HFFc6 (cell line): ENCODE results near the gene SCTR. TPM values are rescaled to one million over a fixed set of nuclear protein-coding genes. Genes with fewer than 3 reads are reported as not detected.

ENCODE experiments used
- DNase-seq: peaks from one replicate; pipeline ENCODE4 v3.0.0-alpha.2; 2018
- H3K27ac Mint-ChIP-seq: 2 replicates; pipeline ENCODE4 v1.8.0; 2020; ENCODE audit warnings: mild to moderate bottlenecking, mixed read lengths
- H3K27me3 Mint-ChIP-seq: 2 replicates; pipeline ENCODE4 v1.8.0; 2021; ENCODE audit warnings: mild to moderate bottlenecking, moderate library complexity, mixed read lengths; ENCODE audit not compliant: insufficient read depth
- H3K36me3 Mint-ChIP-seq: 2 replicates; pipeline ENCODE4 v1.8.0; 2021; ENCODE audit warnings: low read depth, mixed read lengths
- H3K4me1 Mint-ChIP-seq: 2 replicates; pipeline ENCODE4 v1.8.0; 2020; ENCODE audit warnings: low read depth, mixed read lengths
- H3K4me3 Mint-ChIP-seq: 2 replicates; pipeline ENCODE4 v1.8.0; 2020; ENCODE audit warnings: mild to moderate bottlenecking, moderate library complexity, mixed read lengths
- H3K9me3 Mint-ChIP-seq: 2 replicates; pipeline ENCODE4 v1.8.0; 2020; ENCODE audit warnings: mild to moderate bottlenecking, mixed read lengths
- total RNA-seq, 6 experiments: library from RNA; stranded (reverse); fragmentation: NEBNext Ultra II Directional; extraction: Animal tissue kit (Norgen Biotek cat#: 25700); gene quantifications; 2 replicates in 1 of 6; 3 replicates in 5 of 6; pipeline ENCODE4 v1.2.3, GENCODE V29; 2021
- TF ChIP-seq, protein P1 (sequence below): fragments of 200-600 bp; sonication (generic); IDR thresholded peaks from 2 replicates; pipeline ENCODE4 v1.5.0; 2021; ENCODE audit warnings: antibody characterized with exemption, mild to moderate bottlenecking

Gene SCTR
- total RNA-seq, 6 experiments from 2014 or later, result not detected

DNA sequence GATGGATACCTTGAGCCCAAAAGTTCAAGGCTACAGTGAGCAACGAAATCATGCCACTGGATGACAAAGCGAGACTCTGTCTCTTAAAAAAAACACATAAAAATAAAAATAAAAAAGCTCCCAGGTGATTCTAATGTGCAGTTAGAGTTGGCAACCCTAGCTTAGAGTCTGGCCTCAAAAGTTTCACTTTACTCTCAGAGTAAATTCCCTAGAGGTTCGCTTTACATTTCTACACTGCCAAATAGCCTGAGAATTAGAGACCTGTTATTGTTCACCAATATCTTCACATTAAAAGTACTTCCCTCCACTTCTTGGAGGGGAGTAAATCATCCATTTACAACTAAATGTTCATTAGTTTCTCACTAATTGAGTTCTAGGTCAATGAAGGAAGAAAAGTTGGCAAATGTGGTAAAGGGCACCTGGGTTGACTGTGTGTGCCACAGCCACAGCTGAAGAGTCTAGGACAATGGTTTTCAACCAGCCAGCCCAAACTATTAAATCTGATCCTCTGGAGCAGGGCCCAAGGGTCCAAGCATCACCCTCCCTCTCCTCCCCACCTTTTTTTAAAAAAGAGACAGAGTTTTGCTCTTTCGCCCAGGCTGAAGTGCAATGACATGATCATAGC lies 107.9 kb downstream of the SCTR start:
- no peak for DNase-seq
- Mint-ChIP-seq H3K4me1 (no peaks in the 10 kb centered on the region), H3K36me3 (no peaks in the 10 kb centered on the region), H3K27me3 (peaks cover 10% of the 10 kb centered on the region; the same call in 1 of the 2 replicates), H3K4me3 (no peak overlapping the region), H3K27ac (no peak overlapping the region), H3K9me3 (peaks cover 4% of the 10 kb centered on the region)
- TF ChIP-seq, protein P1, sequence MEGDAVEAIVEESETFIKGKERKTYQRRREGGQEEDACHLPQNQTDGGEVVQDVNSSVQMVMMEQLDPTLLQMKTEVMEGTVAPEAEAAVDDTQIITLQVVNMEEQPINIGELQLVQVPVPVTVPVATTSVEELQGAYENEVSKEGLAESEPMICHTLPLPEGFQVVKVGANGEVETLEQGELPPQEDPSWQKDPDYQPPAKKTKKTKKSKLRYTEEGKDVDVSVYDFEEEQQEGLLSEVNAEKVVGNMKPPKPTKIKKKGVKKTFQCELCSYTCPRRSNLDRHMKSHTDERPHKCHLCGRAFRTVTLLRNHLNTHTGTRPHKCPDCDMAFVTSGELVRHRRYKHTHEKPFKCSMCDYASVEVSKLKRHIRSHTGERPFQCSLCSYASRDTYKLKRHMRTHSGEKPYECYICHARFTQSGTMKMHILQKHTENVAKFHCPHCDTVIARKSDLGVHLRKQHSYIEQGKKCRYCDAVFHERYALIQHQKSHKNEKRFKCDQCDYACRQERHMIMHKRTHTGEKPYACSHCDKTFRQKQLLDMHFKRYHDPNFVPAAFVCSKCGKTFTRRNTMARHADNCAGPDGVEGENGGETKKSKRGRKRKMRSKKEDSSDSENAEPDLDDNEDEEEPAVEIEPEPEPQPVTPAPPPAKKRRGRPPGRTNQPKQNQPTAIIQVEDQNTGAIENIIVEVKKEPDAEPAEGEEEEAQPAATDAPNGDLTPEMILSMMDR, result no peak

DNA sequence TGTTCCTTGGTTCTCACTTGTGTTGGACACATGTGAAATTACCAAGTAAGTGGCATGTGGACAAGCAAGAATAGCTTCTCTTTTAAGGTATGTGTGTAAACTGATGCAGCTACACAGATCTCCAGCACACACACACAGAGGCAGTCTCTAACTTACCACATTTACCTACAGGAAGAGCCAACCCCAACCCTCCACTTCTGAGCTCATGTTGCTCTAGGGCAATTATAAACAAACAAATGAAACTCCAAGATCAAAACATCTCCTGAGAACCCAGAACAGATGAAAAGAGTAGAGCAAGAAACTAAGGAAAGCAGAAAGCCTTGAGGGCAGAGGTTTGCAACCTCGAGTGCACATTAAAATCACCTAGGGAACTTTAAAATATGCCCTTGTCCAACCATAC lies 108.7 kb downstream of the SCTR start:
- H3K4me1 Mint-ChIP-seq, result no peaks in the 10 kb centered on the region
- H3K36me3 Mint-ChIP-seq, result no peaks in the 10 kb centered on the region
- TF ChIP-seq, protein P1, result no peak
- DNase-seq, result no peak
- H3K27ac Mint-ChIP-seq, result no peak overlapping the region
- H3K27me3 Mint-ChIP-seq, result peaks cover 10% of the 10 kb centered on the region; the same call in 1 of the 2 replicates
- no peak overlapping the region for H3K4me3 Mint-ChIP-seq
- no peaks in the 10 kb centered on the region for H3K9me3 Mint-ChIP-seq

GRCh38 chr2:119414894-119415293 lies 109.4 kb downstream of the SCTR start:
- no peak for DNase-seq
- H3K4me1 Mint-ChIP-seq, result no peaks in the 10 kb centered on the region
- no peaks in the 10 kb centered on the region for H3K9me3 Mint-ChIP-seq
- no peak overlapping the region for H3K4me3 Mint-ChIP-seq
- H3K36me3 Mint-ChIP-seq, result no peaks in the 10 kb centered on the region
- TF ChIP-seq, protein P1, result no peak
- H3K27me3 Mint-ChIP-seq, result peaks cover 10% of the 10 kb centered on the region; the same call in 1 of the 2 replicates
- H3K27ac Mint-ChIP-seq, result no peak overlapping the region

GRCh38 chr2:119409506-119409905 lies 114.8 kb downstream of the SCTR start:
- Mint-ChIP-seq H3K27ac (no peak overlapping the region), H3K27me3 (peaks cover 5% of the 10 kb centered on the region), H3K4me3 (no peak overlapping the region), H3K36me3 (no peaks in the 10 kb centered on the region), H3K4me1 (no peaks in the 10 kb centered on the region), H3K9me3 (no peaks in the 10 kb centered on the region)
- no peak for DNase-seq
- TF ChIP-seq, protein P1, result no peak

- TF ChIP-seq, protein P1, result no peak
- Mint-ChIP-seq H3K4me3 (no peak overlapping the region), H3K4me1 (no peaks in the 10 kb centered on the region), H3K9me3 (no peaks in the 10 kb centered on the region), H3K27ac (no peak overlapping the region), H3K27me3 (peaks cover 13% of the 10 kb centered on the region), H3K36me3 (no peaks in the 10 kb centered on the region)
- DNase-seq, result no peak
Measured at GRCh38 chr2:119408221-119408619, 116.1 kb downstream of the SCTR start.
